OCI-LY7 (cell line): ENCODE measurements around the gene ADRA2B. TPM values are rescaled to one million over a fixed set of nuclear protein-coding genes. Genes with fewer than 3 reads are reported as not detected.

Experiments used
- BruUV-seq: library from RNA; stranded (reverse); fragments of 400-500 nt; replicated peaks from 2 replicates; lab custom pipeline; 2021; lab: Mats Ljungman, UMichigan
- CTCF ChIA-PET: fragments of 300-600 bp; sonication (Branson Sonifier 250); formaldehyde crosslinking; loops from one replicate; lab custom pipeline; 2022; ENCODE audit warnings: antibody characterized with exemption; ENCODE audit not compliant: unreplicated experiment; lab: Charles Lee
- POLR2A ChIA-PET: fragments of 300-600 bp; sonication (Branson Sonifier 250); formaldehyde crosslinking; loops from one replicate; lab custom pipeline; 2022; ENCODE audit warnings: antibody characterized with exemption; lab: Charles Lee
- DNase-seq: peaks from one replicate; pipeline ENCODE4 v3.0.0-alpha.2; 2015; ENCODE audit warnings: low spot score
- H2AFZ ChIP-seq: fragments of 200-600 bp; sonication (generic), shearing (Covaris generic); 2 replicates; pipeline ENCODE4 v1.6.1; 2014; ENCODE audit warnings: mild to moderate bottlenecking, antibody characterized with exemption, low read length, moderate library complexity
- H3K27ac ChIP-seq: fragments of 200-600 bp; sonication (generic); 2 replicates; pipeline ENCODE4 v1.5.1; 2014; ENCODE audit warnings: mixed run types, low read depth, mild to moderate bottlenecking, moderate library complexity, low read length, inconsistent platforms; ENCODE audit not compliant: poor library complexity, severe bottlenecking
- H3K36me3 ChIP-seq: fragments of 200-600 bp; sonication (generic); 2 replicates; pipeline ENCODE4 v1.6.1; 2014; ENCODE audit warnings: mild to moderate bottlenecking, antibody characterized with exemption, low read length, moderate library complexity, mixed read lengths; ENCODE audit not compliant: insufficient read depth
- H3K4me1 ChIP-seq: fragments of 200-600 bp; sonication (generic); 2 replicates; pipeline ENCODE4 v1.5.1; 2014; ENCODE audit warnings: mild to moderate bottlenecking, low read length; ENCODE audit not compliant: insufficient read depth, poor library complexity, severe bottlenecking
- H3K4me2 ChIP-seq: fragments of 200-600 bp; sonication (generic); 2 replicates; pipeline ENCODE4 v1.6.1; 2014; ENCODE audit warnings: mild to moderate bottlenecking, low read length
- H3K4me3 ChIP-seq: fragments of 200-600 bp; sonication (generic); 2 replicates; pipeline ENCODE4 v1.5.1; 2014; ENCODE audit warnings: mild to moderate bottlenecking, low read depth, low read length; ENCODE audit not compliant: poor library complexity, severe bottlenecking
- H3K79me2 ChIP-seq: fragments of 200-600 bp; sonication (generic); 2 replicates; pipeline ENCODE4 v1.6.1; 2016; ENCODE audit warnings: low read depth, mild to moderate bottlenecking, low read length, moderate library complexity, mixed read lengths; ENCODE audit not compliant: insufficient read depth
- H3K9me2 ChIP-seq: fragments of 200-600 bp; sonication (generic); 2 replicates; pipeline ENCODE4 v1.6.1; 2016; ENCODE audit warnings: mild to moderate bottlenecking, low read length, mixed read lengths; ENCODE audit not compliant: insufficient read depth
- H3K9me3 ChIP-seq: fragments of 200-600 bp; sonication (generic); 2 replicates; pipeline ENCODE4 v1.6.1; 2014; ENCODE audit warnings: mild to moderate bottlenecking, mixed run types, low read length, mixed read lengths
- H4K20me1 ChIP-seq: fragments of 200-600 bp; sonication (generic); 2 replicates; pipeline ENCODE4 v1.6.1; 2014; ENCODE audit warnings: mild to moderate bottlenecking, antibody characterized with exemption, low read length, moderate library complexity, mixed read lengths; ENCODE audit not compliant: insufficient read depth
- EZH2phosphoT487 ChIP-seq: fragments of 200-600 bp; sonication (generic); IDR thresholded peaks from 2 replicates; pipeline ENCODE4 v1.6.1; 2018; ENCODE audit warnings: low read depth, borderline replicate concordance, mild to moderate bottlenecking, mixed run types, antibody characterized with exemption, low read length, moderate library complexity, mixed read lengths
- intact Hi-C: fragments of 100-400 bp; cut with micrococcal nuclease; formaldehyde crosslinking; loops from one replicate; pipeline ENCODE4 v1.10.0; 2022; ENCODE audit not compliant: unreplicated experiment
- total RNA-seq, 2 experiments: library from RNA; depleted of rRNA in 1 of 2; stranded (reverse); fragments of >200 nt in 1 of 2; shearing (Covaris generic) in 1 of 2; gene quantifications; 2 replicates each; pipeline ENCODE4 v1.2.3, GENCODE V29; 2014 to 2022
- TF ChIP-seq, protein P1 (sequence below): fragments of 200-600 bp; sonication (generic); conservative IDR thresholded peaks from 2 replicates; pipeline ENCODE4 v1.5.1; 2014; ENCODE audit warnings: mild to moderate bottlenecking, antibody characterized with exemption, low read length, moderate library complexity, mixed read lengths

ADRA2B gene
- total RNA-seq, 2 experiments from 2014 or later: 0.06 to 0.11 TPM

DNA sequence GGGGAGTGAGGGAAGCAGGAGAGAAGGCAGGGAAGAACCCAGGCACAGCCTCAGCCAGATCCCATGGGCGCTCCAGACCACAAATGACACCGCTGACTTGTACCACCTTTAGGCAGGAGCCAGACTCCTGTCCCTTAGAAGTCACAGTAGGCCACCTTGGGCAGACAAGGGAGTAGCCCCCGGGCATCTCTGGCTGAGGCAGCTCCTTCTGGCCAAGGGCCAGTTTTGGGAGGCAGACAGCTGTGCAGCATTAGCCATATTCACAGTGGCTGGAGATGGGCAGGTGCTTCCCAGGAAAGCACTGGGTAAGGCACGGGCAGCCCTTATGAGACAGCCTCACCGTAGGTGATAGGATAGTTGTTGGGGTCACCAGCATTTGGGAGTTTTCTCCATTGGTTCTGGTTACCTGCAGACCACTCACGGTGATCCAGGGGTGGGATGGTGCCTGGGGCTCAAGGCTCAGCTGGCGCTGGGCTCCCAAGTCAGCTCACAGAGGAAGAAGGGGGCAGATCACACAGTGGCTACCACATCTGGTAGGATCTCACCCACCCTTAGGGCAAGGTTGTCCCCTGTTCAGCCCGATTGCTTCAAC is 19.9 kb upstream of the ADRA2B start:
- no peaks in the 10 kb centered on the region for H3K9me2 ChIP-seq
- no peak for DNase-seq
- H3K36me3 ChIP-seq: no peaks in the 10 kb centered on the region
- H3K4me3 ChIP-seq: no peak overlapping the region
- POLR2A ChIA-PET: interaction anchor here (0.9 to 1.2 kb wide), 2 partner anchors 12 to 38 kb away, joined by 3 to 4 read pairs; no protein-coding TSS in a partner anchor
- H3K4me1 ChIP-seq: peaks cover 6% of the 10 kb centered on the region
- TF ChIP-seq, protein P1, sequence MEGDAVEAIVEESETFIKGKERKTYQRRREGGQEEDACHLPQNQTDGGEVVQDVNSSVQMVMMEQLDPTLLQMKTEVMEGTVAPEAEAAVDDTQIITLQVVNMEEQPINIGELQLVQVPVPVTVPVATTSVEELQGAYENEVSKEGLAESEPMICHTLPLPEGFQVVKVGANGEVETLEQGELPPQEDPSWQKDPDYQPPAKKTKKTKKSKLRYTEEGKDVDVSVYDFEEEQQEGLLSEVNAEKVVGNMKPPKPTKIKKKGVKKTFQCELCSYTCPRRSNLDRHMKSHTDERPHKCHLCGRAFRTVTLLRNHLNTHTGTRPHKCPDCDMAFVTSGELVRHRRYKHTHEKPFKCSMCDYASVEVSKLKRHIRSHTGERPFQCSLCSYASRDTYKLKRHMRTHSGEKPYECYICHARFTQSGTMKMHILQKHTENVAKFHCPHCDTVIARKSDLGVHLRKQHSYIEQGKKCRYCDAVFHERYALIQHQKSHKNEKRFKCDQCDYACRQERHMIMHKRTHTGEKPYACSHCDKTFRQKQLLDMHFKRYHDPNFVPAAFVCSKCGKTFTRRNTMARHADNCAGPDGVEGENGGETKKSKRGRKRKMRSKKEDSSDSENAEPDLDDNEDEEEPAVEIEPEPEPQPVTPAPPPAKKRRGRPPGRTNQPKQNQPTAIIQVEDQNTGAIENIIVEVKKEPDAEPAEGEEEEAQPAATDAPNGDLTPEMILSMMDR: no peak
- H2AFZ ChIP-seq: no peak overlapping the region
- intact Hi-C loops: no loop called here
- BruUV-seq: no TSS peak
- no peaks in the 10 kb centered on the region for H4K20me1 ChIP-seq
- CTCF ChIA-PET: no interaction called here
- no peak overlapping the region for H3K27ac ChIP-seq
- H3K4me2 ChIP-seq: no peak overlapping the region
- H3K9me3 ChIP-seq: no peaks in the 10 kb centered on the region
- no peaks in the 10 kb centered on the region for H3K79me2 ChIP-seq

DNA sequence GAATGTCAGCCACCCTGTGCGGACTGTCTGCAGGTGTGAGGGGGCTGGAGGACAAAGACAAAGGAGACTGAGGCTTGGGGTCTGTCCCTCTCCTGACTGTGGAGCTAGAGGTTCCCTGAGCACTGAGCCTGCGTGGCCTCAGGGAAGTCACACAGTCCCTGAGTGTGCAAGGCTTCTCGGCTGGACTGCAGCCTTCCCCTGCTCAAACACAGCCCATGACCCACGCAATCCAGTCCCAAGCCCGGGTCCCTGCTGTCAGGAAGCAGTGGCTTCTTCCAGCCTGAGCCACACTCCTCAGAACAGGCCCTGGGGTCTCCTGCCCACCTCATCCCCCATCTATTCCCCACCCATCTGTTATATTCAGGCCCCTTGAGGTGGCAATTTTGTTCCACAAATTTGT is 19.2 kb upstream of the ADRA2B start:
- no peaks in the 10 kb centered on the region for H3K9me3 ChIP-seq
- ChIA-PET CTCF (no interaction called here), POLR2A (no interaction called here)
- no peaks in the 10 kb centered on the region for H3K9me2 ChIP-seq
- H3K79me2 ChIP-seq: no peaks in the 10 kb centered on the region
- intact Hi-C loops: no loop called here
- no peak for DNase-seq
- H3K4me3 ChIP-seq: no peak overlapping the region
- H3K36me3 ChIP-seq: no peaks in the 10 kb centered on the region
- H4K20me1 ChIP-seq: no peaks in the 10 kb centered on the region
- TF ChIP-seq EZH2phosphoT487: no peak
- TF ChIP-seq, protein P1: no peak
- H3K4me2 ChIP-seq: no peak overlapping the region
- no TSS peak for BruUV-seq
- H3K27ac ChIP-seq: no peak overlapping the region
- H2AFZ ChIP-seq: no peak overlapping the region
- peaks cover 6% of the 10 kb centered on the region for H3K4me1 ChIP-seq

DNA sequence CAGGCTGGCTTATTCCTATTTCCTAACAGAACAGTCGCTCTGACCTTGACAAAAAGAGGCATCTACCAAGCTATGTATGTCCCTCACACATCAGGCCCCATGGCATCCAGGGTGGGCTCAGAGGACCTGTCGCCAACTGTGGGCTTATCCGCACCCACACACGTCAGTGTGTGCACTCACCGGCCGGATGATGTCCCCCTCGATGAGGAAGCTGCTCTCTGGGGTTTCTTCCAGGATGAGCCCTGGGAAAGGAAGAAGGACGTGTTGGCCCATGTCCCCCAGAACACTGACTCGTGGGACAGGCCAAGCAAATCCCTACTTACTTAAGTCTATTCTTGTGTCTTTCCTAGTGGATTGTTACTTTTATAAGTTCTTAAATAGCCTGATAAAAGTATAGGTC is 18.8 kb upstream of the ADRA2B start:
- BruUV-seq: no TSS peak
- Histone ChIP-seq H3K36me3 (no peaks in the 10 kb centered on the region), H4K20me1 (no peaks in the 10 kb centered on the region), H3K79me2 (no peaks in the 10 kb centered on the region), H3K9me3 (no peaks in the 10 kb centered on the region), H3K9me2 (no peaks in the 10 kb centered on the region), H3K4me1 (peaks cover 6% of the 10 kb centered on the region), H3K27ac (no peak overlapping the region), H2AFZ (no peak overlapping the region), H3K4me3 (no peak overlapping the region), H3K4me2 (no peak overlapping the region)
- ChIA-PET CTCF (no interaction called here), POLR2A (no interaction called here)
- no peak for TF ChIP-seq EZH2phosphoT487
- TF ChIP-seq, protein P1: no peak
- intact Hi-C loops: no loop called here
- DNase-seq: no peak
